HG02973 (cell line): ENCODE results near the gene POLE.

Experiments
- ATAC-seq: cut with Tn5 transposase; IDR thresholded peaks from one replicate; pipeline ENCODE4 v1.9.1; 2021; ENCODE audit warnings: moderate library complexity; ENCODE audit not compliant: unreplicated experiment

POLE gene

GRCh38 chr12:132677492-132677891, 9.7 kb downstream of the POLE start:
- no peak for ATAC-seq

- no peak for ATAC-seq
Observed at GRCh38 chr12:132675757-132676432, 11.2 kb downstream of the POLE start.

- ATAC-seq, result no peak
Observed at GRCh38 chr12:132674561-132674960, 12.6 kb downstream of the POLE start.

- no peak for ATAC-seq
Observed at GRCh38 chr12:132673288-132674179, 13.6 kb downstream of the POLE start.

GRCh38 chr12:132672678-132673077, 14.5 kb downstream of the POLE start:
- ATAC-seq, result no peak

GRCh38 chr12:132672116-132672515, 15.0 kb downstream of the POLE start:
- no peak for ATAC-seq

- ATAC-seq, result no peak
Observed at GRCh38 chr12:132669166-132669879, 17.8 kb downstream of the POLE start.

GRCh38 chr12:132668191-132669088, 18.7 kb downstream of the POLE start:
- no peak for ATAC-seq

- no peak for ATAC-seq
Observed at GRCh38 chr12:132665794-132666193, 21.3 kb downstream of the POLE start.

GRCh38 chr12:132665149-132665491, 22.0 kb downstream of the POLE start:
- ATAC-seq, result no peak

- no peak for ATAC-seq
Observed at GRCh38 chr12:132664206-132665148, 22.7 kb downstream of the POLE start.

- ATAC-seq, result no peak
Observed at GRCh38 chr12:132662901-132663755, 24.0 kb downstream of the POLE start.

GRCh38 chr12:132661972-132662371, 25.2 kb downstream of the POLE start:
- ATAC-seq, result no peak

- no peak for ATAC-seq
Observed at GRCh38 chr12:132660996-132661395, 26.1 kb downstream of the POLE start.

- ATAC-seq, result no peak
Observed at GRCh38 chr12:132660052-132660451, 27.1 kb downstream of the POLE start.

GRCh38 chr12:132659146-132659545, 28.0 kb downstream of the POLE start:
- no peak for ATAC-seq

- no peak for ATAC-seq
Observed at GRCh38 chr12:132658149-132658894, 28.8 kb downstream of the POLE start.
